Activated naive CD8-positive, alpha-beta T cell treated with anti-CD3 and anti-CD28 coated beads for 36 hours (primary cell): ENCODE data around the gene CDON. TPM values are rescaled to one million over a fixed set of nuclear protein-coding genes. Genes with fewer than 3 reads are reported as not detected.

ENCODE experiments used
- DNase-seq: peaks from one replicate; pipeline ENCODE4 v3.0.0; 2021
- H3K27ac Mint-ChIP-seq: one replicate; pipeline ENCODE4 v1.8.0; 2022; ENCODE audit warnings: mild to moderate bottlenecking, moderate library complexity, mixed read lengths
- H3K27me3 Mint-ChIP-seq: one replicate; pipeline ENCODE4 v1.8.0; 2022; ENCODE audit warnings: mild to moderate bottlenecking, mixed read lengths
- H3K36me3 Mint-ChIP-seq: one replicate; pipeline ENCODE4 v1.8.0; 2021; ENCODE audit warnings: mild to moderate bottlenecking, mixed read lengths
- H3K4me1 Mint-ChIP-seq: one replicate; pipeline ENCODE4 v1.8.0; 2021; ENCODE audit warnings: mixed read lengths
- H3K4me3 Mint-ChIP-seq: one replicate; pipeline ENCODE4 v1.8.0; 2022; ENCODE audit warnings: mild to moderate bottlenecking, moderate library complexity, mixed read lengths
- H3K9me3 Mint-ChIP-seq: one replicate; pipeline ENCODE4 v1.8.0; 2022; ENCODE audit warnings: mixed read lengths
- total RNA-seq, 2 experiments: library from RNA; stranded (reverse); gene quantifications; one replicate each; pipeline ENCODE4 v1.2.3, GENCODE V29; 2021

The CDON gene
- total RNA-seq, 2 experiments from 2014 or later = 2.0 to 2.6 TPM

DNA sequence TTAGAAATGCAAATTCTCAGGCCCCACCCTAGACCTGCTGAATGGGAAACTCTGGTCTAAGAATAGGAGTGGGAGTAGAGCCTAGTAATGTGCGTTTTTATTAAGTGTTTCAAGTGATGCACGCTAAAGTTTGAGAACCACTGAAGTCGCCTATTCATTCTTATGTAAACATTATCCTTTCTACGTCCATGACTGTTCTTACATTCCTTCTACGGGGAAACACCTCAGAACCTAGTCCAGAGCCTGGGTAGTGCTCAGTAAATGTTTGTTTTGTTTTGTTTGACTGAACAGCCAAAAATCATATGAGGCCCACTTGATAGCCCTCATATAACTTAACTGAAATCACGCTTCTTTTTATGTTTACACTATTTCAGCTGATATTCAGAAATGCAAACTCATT lies 87.0 kb downstream of the CDON start:
- Mint-ChIP-seq H3K4me1 (no peaks in the 10 kb centered on the region), H3K9me3 (no peaks in the 10 kb centered on the region), H3K36me3 (no peaks in the 10 kb centered on the region), H3K27me3 (no peaks in the 10 kb centered on the region), H3K4me3 (no peak overlapping the region), H3K27ac (no peak overlapping the region)
- no peak for DNase-seq

- no peak overlapping the region for H3K4me3 Mint-ChIP-seq
- H3K9me3 Mint-ChIP-seq = no peaks in the 10 kb centered on the region
- DNase-seq = no peak
- no peaks in the 10 kb centered on the region for H3K4me1 Mint-ChIP-seq
- no peaks in the 10 kb centered on the region for H3K36me3 Mint-ChIP-seq
- no peaks in the 10 kb centered on the region for H3K27me3 Mint-ChIP-seq
- no peak overlapping the region for H3K27ac Mint-ChIP-seq
Measured at GRCh38 chr11:125974284-125974683, 88.4 kb downstream of the CDON start.

DNA sequence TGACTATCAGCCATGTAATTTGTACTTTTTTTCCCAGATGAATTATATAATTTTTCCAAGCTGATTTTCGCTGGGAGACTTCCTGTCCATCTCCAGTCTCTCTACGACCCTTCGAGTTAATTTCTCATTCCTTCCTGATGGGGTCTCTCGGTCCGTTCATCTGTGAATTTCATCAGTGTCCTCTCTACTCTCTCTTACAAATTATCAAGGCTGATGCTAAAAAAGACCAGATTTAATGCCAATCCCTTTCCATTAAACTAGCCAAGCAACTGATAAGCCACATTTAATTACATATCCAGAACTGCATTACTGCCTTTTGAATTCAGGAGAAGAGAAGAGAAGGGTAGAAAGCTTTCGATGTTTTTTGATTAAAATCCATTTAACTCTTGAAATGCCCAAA lies 91.0 kb downstream of the CDON start:
- Mint-ChIP-seq H3K4me1 (no peaks in the 10 kb centered on the region), H3K4me3 (no peak overlapping the region), H3K9me3 (no peaks in the 10 kb centered on the region), H3K27ac (no peak overlapping the region), H3K27me3 (no peaks in the 10 kb centered on the region), H3K36me3 (no peaks in the 10 kb centered on the region)
- no peak for DNase-seq

GRCh38 chr11:125968354-125968753 lies 94.3 kb downstream of the CDON start:
- no peaks in the 10 kb centered on the region for H3K27me3 Mint-ChIP-seq
- H3K4me1 Mint-ChIP-seq = no peaks in the 10 kb centered on the region
- H3K9me3 Mint-ChIP-seq = no peaks in the 10 kb centered on the region
- DNase-seq = no peak
- H3K27ac Mint-ChIP-seq = no peak overlapping the region
- no peak overlapping the region for H3K4me3 Mint-ChIP-seq
- no peaks in the 10 kb centered on the region for H3K36me3 Mint-ChIP-seq

DNA sequence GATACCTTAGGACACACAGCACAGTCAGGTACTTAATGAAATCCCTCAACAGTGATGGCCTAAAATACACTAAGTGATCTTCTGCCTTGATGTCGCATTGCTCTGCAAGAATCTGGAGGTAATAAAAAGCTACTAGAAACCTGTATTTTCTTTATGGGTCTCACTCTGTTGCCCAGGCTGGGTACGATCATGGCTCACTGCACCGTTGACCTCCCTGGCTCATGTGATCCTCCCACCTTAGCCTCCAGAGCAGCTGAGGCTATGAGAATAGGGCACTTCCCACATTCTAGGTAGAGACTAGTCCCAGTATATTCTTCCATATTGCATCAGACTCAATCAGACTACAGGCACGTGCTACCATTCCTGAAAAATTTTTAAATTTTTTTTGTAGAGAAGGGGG lies 95.2 kb downstream of the CDON start:
- Mint-ChIP-seq H3K27ac (no peak overlapping the region), H3K4me3 (no peak overlapping the region), H3K4me1 (no peaks in the 10 kb centered on the region), H3K27me3 (no peaks in the 10 kb centered on the region), H3K9me3 (peaks cover 8% of the 10 kb centered on the region), H3K36me3 (peaks cover 4% of the 10 kb centered on the region)
- DNase-seq = no peak

DNA sequence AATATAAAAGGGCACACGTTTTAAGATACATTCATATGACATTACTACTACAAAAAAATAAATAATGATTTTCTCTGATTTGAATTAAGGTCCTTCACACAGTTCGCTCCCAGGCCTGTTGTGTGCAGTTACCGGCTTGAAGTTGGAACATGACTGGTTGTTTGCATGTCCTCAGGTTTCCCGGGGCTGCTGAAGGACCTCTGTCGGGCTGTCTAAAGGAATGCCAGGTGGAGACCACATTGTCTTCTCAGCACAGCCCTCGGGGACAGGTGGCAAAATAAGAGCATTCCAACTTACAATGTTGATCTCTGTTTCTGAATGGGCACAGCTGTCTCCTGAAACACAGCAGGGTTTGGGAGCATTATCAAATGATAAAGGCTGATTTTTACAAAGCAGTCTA lies 101.9 kb downstream of the CDON start:
- H3K27ac Mint-ChIP-seq = no peak overlapping the region

DNA sequence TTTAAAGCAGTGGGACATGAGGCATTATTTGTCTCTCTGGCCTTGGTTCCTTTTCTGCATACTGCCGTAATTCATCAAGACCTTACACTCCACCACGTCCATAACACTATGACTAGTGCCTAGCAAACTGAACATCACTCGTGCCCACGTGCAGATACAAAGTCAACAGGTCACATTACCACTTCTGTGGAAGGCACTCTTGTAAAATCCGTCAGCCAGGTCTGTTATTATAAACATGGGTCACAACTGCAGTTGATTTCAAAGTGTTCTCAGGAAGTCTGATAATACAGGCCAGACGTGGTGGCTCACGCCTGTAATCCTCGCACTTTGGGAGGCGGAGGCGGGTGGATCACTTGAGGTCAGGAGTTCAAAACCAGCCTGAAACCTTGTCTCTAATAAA lies 102.7 kb downstream of the CDON start:
- H3K36me3 Mint-ChIP-seq = peaks cover 5% of the 10 kb centered on the region
- peaks cover 9% of the 10 kb centered on the region for H3K9me3 Mint-ChIP-seq
- no peak overlapping the region for H3K27ac Mint-ChIP-seq
- H3K4me3 Mint-ChIP-seq = no peak overlapping the region
- DNase-seq = no peak
- H3K27me3 Mint-ChIP-seq = no peaks in the 10 kb centered on the region
- no peaks in the 10 kb centered on the region for H3K4me1 Mint-ChIP-seq

More for the DNA sequence above, 101.9 kb downstream of the CDON start:
- Mint-ChIP-seq H3K36me3 (peaks cover 5% of the 10 kb centered on the region), H3K4me1 (no peaks in the 10 kb centered on the region), H3K27me3 (no peaks in the 10 kb centered on the region), H3K4me3 (no peak overlapping the region), H3K9me3 (peaks cover 9% of the 10 kb centered on the region)
- DNase-seq = no peak

DNA sequence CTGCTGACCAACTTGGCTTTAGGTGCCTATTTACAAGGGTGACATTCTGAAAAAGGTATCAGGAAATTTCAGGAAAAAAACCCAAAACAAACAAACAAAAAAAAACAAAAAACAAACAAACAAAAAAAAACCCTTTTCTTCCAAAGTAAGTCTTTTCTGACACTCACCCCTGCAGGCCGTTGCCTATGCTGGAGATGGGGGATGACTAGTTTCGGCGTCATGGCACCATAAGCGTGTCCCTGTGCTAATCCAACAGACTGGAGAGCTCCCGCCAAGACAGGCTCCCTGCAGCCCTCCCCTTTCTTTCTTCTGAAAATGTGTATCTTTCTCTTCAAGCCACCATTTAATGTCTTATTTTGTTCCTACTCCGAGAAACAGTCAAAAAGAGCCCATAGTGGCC lies 103.2 kb downstream of the CDON start:
- Mint-ChIP-seq H3K4me3 (no peak overlapping the region), H3K27me3 (no peaks in the 10 kb centered on the region), H3K36me3 (peaks cover 5% of the 10 kb centered on the region), H3K27ac (no peak overlapping the region), H3K9me3 (peaks cover 9% of the 10 kb centered on the region), H3K4me1 (no peaks in the 10 kb centered on the region)
- no peak for DNase-seq

DNA sequence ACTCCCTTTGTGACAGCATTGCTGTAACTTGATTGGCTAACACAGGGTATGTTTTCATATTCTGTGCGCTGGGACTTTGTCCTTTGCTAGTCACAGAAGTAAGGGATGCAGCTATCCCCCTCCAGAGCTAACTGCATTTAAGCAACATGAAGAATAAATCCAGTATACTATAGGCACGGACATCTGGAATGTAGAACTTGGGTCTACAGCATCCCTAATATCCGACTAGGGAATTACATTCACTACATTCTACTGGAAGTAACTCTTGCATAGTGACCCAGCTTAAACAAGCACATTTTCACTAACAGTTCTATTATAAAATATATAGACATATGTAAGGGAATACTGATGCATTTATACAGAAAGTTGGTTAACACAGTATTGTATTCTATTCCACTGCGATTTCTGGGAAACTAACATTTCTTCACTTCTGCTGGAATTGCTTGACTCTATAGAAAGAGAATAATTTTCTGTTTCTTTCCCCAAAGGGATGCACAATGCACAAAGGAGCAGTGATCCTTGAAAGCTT lies 103.7 kb downstream of the CDON start:
- H3K27ac Mint-ChIP-seq = no peak overlapping the region
- peaks cover 9% of the 10 kb centered on the region for H3K9me3 Mint-ChIP-seq
- no peak for DNase-seq
- no peaks in the 10 kb centered on the region for H3K27me3 Mint-ChIP-seq
- no peaks in the 10 kb centered on the region for H3K4me1 Mint-ChIP-seq
- H3K36me3 Mint-ChIP-seq = peaks cover 5% of the 10 kb centered on the region
- no peak overlapping the region for H3K4me3 Mint-ChIP-seq

DNA sequence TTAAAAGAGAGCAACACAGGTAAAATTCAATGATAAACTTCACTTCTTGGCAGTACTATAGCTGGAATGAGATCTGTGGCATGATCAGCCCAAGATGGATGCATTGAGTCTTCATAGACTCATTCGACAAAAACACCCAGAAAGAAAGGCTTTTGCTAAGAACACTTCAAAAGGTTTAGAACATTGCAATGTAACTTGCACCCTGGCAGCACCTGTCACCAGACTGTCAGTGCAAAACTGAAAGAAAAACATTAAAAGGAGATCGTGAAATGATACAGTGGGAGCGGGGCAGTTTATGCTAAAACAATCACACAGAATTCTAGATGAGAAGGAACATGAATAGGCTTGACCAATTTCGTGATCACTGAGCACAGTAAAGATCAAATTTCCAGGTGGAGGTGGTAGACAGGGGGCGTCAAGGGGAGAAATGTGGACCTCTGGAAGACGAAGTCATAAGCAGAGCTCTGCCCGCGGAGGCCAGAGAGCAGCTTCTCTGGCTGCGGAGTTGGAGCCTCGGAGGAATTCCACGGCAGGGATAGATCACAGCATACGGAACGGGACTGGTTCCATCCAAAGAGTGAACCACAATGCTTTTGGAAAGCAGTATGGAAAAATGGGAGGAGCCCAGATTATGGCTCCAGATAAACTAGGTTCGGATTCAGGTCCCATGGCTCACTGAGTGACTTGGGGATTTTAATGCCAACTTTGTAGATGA lies 104.9 kb downstream of the CDON start:
- Mint-ChIP-seq H3K36me3 (peaks cover 3% of the 10 kb centered on the region), H3K27ac (no peak overlapping the region), H3K9me3 (peaks cover 4% of the 10 kb centered on the region), H3K4me3 (no peak overlapping the region), H3K27me3 (no peaks in the 10 kb centered on the region), H3K4me1 (no peaks in the 10 kb centered on the region)
- no peak for DNase-seq

DNA sequence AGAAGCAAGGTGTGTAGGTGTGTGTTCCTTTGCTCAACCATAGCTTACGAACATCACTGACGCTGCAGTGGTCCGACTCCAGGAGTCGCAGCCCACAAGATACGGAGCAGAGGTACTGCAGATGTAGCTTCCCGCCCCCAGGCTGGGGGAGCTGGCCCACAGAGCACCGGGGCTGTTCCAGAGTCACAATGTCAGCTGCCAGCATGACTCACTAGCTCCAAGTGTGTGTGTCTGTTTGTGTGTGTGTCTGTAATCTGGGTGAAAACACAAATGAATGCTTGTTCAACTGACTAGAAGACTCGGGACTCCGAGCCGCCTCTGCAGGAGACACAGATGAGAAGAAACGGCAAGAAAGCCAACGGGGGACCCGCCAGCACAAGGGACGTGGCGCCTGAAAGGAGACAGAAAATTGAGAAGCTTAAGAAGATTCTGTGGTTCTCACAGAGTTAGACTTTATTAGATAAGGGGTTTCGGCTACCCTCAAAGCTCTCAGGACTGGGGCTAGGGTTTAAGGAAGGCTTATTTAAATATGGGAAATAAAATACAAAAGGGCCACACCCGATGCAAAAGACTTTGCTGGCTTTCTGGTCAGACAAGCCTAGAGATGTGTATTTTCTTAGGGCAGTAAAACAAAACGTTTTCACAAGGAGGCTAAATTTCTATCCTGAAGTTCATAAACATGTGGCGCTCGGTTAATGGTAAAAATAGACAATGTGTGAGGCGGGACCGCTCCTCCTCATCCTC lies 106.1 kb downstream of the CDON start:
- H3K4me3 Mint-ChIP-seq = no peak overlapping the region
- no peak for DNase-seq
- H3K27ac Mint-ChIP-seq = no peak overlapping the region
- no peaks in the 10 kb centered on the region for H3K9me3 Mint-ChIP-seq
- no peaks in the 10 kb centered on the region for H3K36me3 Mint-ChIP-seq
- H3K4me1 Mint-ChIP-seq = no peaks in the 10 kb centered on the region
- no peaks in the 10 kb centered on the region for H3K27me3 Mint-ChIP-seq

DNA sequence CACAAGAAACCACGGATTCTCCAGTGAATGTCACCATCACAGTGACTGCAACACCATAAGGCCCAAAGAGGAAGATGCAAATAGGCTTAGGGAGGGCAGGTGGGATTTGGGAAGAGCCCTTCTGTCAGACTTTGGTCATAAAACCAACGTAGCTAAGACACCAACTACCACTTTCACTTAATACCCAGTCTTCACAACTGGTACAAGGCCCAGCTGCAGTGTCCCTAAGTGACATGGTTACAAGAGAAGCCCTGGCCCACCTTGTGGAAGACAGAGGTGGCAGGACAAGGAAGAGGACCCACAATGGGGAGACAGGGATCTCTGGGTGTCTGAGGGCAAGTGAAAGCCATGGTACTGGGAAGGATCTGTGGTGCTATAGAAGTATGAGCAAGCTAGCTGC lies 106.8 kb downstream of the CDON start:
- Mint-ChIP-seq H3K9me3 (no peaks in the 10 kb centered on the region), H3K36me3 (no peaks in the 10 kb centered on the region), H3K4me3 (no peak overlapping the region), H3K27me3 (no peaks in the 10 kb centered on the region), H3K4me1 (no peaks in the 10 kb centered on the region), H3K27ac (no peak overlapping the region)
- DNase-seq = no peak

DNA sequence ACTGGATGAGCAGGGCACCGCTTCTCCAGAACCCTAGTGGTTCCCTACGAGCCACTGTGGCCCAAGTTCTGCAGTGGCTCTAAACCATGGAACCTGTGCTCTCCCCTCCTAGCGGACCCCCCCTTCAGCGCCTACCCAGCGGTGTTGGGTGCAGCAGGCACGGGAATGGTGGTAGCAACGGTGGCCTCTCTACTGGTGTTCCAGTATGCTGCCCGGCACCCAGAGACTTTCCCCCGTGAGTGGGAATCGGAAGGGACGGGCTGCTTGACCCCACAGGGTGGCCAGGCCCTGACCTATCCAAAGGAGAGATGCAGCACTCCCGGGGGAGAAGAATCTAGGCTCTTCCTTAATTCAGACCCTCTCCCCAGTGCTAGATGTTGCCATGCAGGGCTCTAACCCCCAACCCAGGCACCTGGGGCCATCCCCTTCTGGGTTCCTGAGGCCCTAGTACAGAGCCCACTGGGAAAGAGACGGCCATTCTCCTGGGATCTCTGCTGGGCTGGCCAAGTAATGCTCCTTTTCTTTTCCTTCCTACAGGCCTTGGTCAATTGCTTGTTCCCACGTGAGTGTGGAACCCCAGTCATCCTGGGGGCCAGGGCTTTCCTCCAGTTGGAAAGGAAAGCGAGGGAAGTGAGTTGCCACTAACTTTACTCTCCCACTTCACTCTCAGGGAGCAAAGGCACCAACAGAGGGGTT lies 107.6 kb downstream of the CDON start:
- Mint-ChIP-seq H3K4me3 (no peak overlapping the region), H3K4me1 (no peaks in the 10 kb centered on the region), H3K27me3 (no peaks in the 10 kb centered on the region), H3K27ac (no peak overlapping the region), H3K36me3 (no peaks in the 10 kb centered on the region), H3K9me3 (no peaks in the 10 kb centered on the region)
- no peak for DNase-seq

DNA sequence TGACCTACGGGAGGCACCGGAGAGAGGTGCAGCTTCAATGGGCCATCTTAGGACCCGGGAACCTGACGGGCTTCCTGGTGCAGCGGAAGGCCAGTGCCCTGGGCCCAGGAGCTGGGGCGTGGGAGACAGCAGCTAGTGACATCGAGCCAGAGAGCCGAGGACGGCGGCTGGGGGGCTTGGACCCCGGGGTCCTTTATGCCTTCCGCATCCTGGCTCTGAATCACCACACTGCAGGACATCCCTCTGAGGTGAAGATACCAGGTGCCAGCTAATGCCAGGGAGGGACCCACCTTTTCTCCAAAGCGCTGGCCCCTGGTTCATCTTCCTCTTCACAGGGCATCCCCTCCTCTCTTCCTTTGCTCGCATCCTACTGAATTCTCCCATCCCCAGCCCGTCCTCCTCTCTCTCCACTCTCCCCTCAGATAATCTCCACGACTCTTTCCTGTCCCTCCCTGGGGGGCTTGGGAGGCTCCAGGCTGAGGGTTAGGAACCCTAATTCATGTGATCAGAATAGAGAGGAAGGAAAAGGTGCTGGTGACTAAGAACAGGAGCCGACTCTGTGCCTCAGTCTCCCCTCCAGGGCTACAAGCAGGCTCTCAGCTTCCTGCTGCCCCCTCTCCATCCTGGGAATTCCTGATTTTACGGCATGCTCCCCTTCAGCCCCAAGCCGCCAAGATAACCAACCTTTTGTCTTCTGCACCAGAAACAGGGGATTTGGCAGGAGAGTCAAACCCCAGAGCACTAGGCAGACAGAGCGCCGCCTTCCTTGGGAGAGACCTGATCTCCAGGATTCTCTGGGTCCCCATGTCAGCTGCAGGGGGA lies 108.3 kb downstream of the CDON start:
- Mint-ChIP-seq H3K4me3 (no peak overlapping the region), H3K27ac (no peak overlapping the region), H3K27me3 (no peaks in the 10 kb centered on the region), H3K4me1 (no peaks in the 10 kb centered on the region), H3K9me3 (no peaks in the 10 kb centered on the region), H3K36me3 (no peaks in the 10 kb centered on the region)
- DNase-seq = no peak
